Fibroblast of lung (primary cell): Measurements from ENCODE around the gene C1QTNF9. TPM values are rescaled to one million over a fixed set of nuclear protein-coding genes. Genes with fewer than 3 reads are reported as not detected.

Experiments used
- DNase-seq, 2 donors: peaks; one replicate each; pipeline versions ENCODE4 v3.0.0 to v3.0.0-alpha.2; 2010; ENCODE audit warnings: low read depth in 2 of 2
- H2AFZ ChIP-seq: 2 replicates; pipeline ENCODE4 v1.5.1; 2012; ENCODE audit warnings: low read length, control low read depth, inconsistent platforms
- H3K27ac ChIP-seq: 2 replicates; pipeline ENCODE4 v1.5.1; 2011; ENCODE audit warnings: low read length, control low read depth; ENCODE audit not compliant: insufficient read depth
- H3K27me3 ChIP-seq: 2 replicates; pipeline ENCODE4 v1.5.1; 2011; ENCODE audit warnings: mild to moderate bottlenecking, low read length; ENCODE audit not compliant: control insufficient read depth, insufficient read depth
- H3K36me3 ChIP-seq: 2 replicates; pipeline ENCODE4 v1.5.1; 2011; ENCODE audit warnings: low read length; ENCODE audit not compliant: control insufficient read depth, insufficient read depth
- H3K4me1 ChIP-seq: 2 replicates; pipeline ENCODE4 v1.5.1; 2011; ENCODE audit warnings: low read length; ENCODE audit not compliant: control insufficient read depth, insufficient read depth; ENCODE audit errors: extremely low read depth
- H3K4me2 ChIP-seq: 2 replicates; pipeline ENCODE4 v1.5.1; 2011; ENCODE audit warnings: low read length, control low read depth; ENCODE audit not compliant: insufficient read depth; ENCODE audit errors: extremely low read depth
- H3K4me3 ChIP-seq, 4 experiments: fragments of 200-600 bp in 1 of 4; sonication (generic) in 1 of 4; replicated peaks in 1 of 4; 2 replicates each; pipeline ENCODE4 v1.5.1; 2011 to 2016; ENCODE audit warnings: low read length in 4 of 4, low read depth in 3 of 4, mild to moderate bottlenecking in 3 of 4, control low read depth in 2 of 4, inconsistent platforms in 1 of 4, mixed read lengths in 1 of 4; ENCODE audit not compliant: insufficient read depth in 1 of 4; ENCODE audit errors: control extremely low read depth in 1 of 4
- H3K79me2 ChIP-seq: 2 replicates; pipeline ENCODE4 v1.5.1; 2012; ENCODE audit warnings: mild to moderate bottlenecking, low read length, inconsistent platforms; ENCODE audit not compliant: control insufficient read depth, insufficient read depth
- H3K9ac ChIP-seq: 2 replicates; pipeline ENCODE4 v1.5.1; 2011; ENCODE audit warnings: mild to moderate bottlenecking, low read length, control low read depth; ENCODE audit not compliant: insufficient read depth
- H3K9me3 ChIP-seq: 2 replicates; pipeline ENCODE4 v1.5.1; 2012; ENCODE audit warnings: low read depth, low read length; ENCODE audit not compliant: control insufficient read depth, insufficient read depth
- H4K20me1 ChIP-seq: 2 replicates; pipeline ENCODE4 v1.5.1; 2011; ENCODE audit warnings: low read length; ENCODE audit not compliant: control insufficient read depth, insufficient read depth; ENCODE audit errors: extremely low read depth
- EZH2 ChIP-seq: IDR thresholded peaks from 2 replicates; pipeline ENCODE4 v1.5.1; 2012; ENCODE audit warnings: low read length, control low read depth, mild to moderate bottlenecking; ENCODE audit errors: missing control alignments
- polyA plus RNA-seq, 2 donors: library from polyadenylated mRNA; depleted of rRNA in 1 of 2; stranded (reverse) in 1 of 2; unstranded in 1 of 2; fragments of >200 nt; gene quantifications; 2 replicates each; pipeline ENCODE4 v1.2.1, GENCODE V29; 2011 to 2012; ENCODE audit warnings: missing spikeins in 1 of 2
- total RNA-seq: library from RNA; depleted of rRNA; stranded (reverse); fragments of >200 nt; gene quantifications from 2 replicates; pipeline ENCODE4 v1.2.1, GENCODE V29; 2014
- TF ChIP-seq, protein P1 (sequence below), 2 donors: IDR thresholded peaks in 1 of 2; conservative IDR thresholded peaks in 1 of 2; 1 replicate in 1 of 2; 2 replicates in 1 of 2; pipeline ENCODE4 v1.5.1; 2011 to 2012; ENCODE audit warnings: low read length in 2 of 2, control low read depth in 1 of 2, inconsistent platforms in 1 of 2, low read depth in 1 of 2, mild to moderate bottlenecking in 1 of 2

C1QTNF9 gene
- total and polyA plus RNA-seq, 2 donors (not counting 1 experiment from before 2014, with no cell fraction given), result 0.51 TPM; not detected in 1

DNA sequence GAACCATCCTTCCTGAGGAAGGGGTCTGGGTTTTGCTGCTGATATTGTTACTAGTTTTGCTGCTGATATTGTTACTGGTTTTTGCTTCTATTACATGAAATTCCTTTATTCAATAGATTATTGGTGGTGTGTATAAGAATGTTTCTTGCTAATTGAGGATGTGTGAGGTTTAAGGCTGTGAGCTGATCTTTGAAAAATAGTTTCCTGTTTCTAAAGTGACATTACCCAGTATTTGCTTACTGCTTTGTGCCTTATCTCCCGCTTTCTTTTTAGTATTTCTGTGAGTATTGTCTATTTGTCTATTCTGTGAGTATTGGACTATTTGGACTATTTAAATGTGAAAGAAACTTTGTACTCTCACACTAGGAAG, 38.2 kb upstream of the C1QTNF9 start:
- H3K4me2 ChIP-seq, result peak overlapping the region; percentile 96
- no peak for TF ChIP-seq EZH2
- TF ChIP-seq, protein P1, sequence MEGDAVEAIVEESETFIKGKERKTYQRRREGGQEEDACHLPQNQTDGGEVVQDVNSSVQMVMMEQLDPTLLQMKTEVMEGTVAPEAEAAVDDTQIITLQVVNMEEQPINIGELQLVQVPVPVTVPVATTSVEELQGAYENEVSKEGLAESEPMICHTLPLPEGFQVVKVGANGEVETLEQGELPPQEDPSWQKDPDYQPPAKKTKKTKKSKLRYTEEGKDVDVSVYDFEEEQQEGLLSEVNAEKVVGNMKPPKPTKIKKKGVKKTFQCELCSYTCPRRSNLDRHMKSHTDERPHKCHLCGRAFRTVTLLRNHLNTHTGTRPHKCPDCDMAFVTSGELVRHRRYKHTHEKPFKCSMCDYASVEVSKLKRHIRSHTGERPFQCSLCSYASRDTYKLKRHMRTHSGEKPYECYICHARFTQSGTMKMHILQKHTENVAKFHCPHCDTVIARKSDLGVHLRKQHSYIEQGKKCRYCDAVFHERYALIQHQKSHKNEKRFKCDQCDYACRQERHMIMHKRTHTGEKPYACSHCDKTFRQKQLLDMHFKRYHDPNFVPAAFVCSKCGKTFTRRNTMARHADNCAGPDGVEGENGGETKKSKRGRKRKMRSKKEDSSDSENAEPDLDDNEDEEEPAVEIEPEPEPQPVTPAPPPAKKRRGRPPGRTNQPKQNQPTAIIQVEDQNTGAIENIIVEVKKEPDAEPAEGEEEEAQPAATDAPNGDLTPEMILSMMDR (conservative IDR thresholded peaks at IDR 0.05 in 1 of 2, IDR thresholded peaks at IDR 0.05 in 1 of 2; ENCODE audit: low read depth in 1 of 2, low read length in 2 of 2), result no peak
- no peaks in the 10 kb centered on the region for H3K79me2 ChIP-seq
- H3K9ac ChIP-seq, result no peak overlapping the region
- H3K36me3 ChIP-seq, result no peaks in the 10 kb centered on the region
- DNase-seq, result no peak
- H2AFZ ChIP-seq, result no peak overlapping the region
- H3K27me3 ChIP-seq, result no peaks in the 10 kb centered on the region
- no peaks in the 10 kb centered on the region for H3K9me3 ChIP-seq
- H3K27ac ChIP-seq, result peak overlapping the region; percentile 74
- peaks cover 6% of the 10 kb centered on the region for H3K4me1 ChIP-seq
- no peaks in the 10 kb centered on the region for H4K20me1 ChIP-seq
- peak overlapping the region; percentile 46 to 64 (median 50) for H3K4me3 ChIP-seq

DNA sequence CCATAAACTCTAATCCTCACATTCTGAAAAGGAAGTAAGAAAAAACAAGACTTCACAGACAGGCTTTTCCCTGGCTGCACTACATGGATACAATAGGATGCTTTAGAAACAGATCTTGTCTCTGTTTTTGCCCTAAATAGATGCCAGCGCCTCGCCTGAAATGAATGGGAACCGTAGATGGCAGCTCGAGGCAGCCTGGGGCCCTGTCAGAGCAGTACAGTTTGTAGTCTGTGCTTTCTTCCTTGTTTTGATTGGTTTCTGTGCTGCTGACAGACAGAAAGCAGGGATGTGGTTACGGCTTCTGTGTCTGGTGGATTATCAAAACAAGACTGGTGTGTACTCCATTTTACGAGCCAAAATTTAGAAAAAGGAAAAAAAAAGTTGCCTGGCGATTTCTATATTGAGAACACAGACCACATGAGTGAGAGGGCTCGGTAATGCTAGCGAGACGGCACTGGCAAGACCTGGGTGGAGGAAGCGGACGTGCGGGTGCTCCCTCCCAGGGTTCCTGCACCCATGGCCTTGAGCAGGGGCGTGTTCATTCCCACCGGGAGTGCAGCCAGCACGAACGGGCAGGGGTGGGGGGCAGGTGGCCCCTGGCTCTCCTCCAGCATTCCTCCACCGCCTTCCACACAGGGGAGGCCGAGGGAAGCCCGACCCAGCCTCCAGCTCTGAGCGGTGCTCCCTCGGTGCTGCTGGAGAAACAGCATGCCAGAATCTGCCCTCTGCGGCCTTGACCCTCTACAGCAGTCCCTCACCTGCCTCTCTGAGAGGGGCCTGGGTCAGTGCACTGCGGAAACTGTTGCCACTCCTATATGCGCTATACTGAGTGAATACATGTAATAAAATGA, 37.6 kb upstream of the C1QTNF9 start:
- no peaks in the 10 kb centered on the region for H4K20me1 ChIP-seq
- peak; percentile 83 to 84 for DNase-seq
- peak overlapping the region; percentile 53 for H3K9ac ChIP-seq
- H2AFZ ChIP-seq, result peak overlapping the region; percentile 78
- no peaks in the 10 kb centered on the region for H3K79me2 ChIP-seq
- no peaks in the 10 kb centered on the region for H3K9me3 ChIP-seq
- no peaks in the 10 kb centered on the region for H3K27me3 ChIP-seq
- H3K4me2 ChIP-seq, result peak overlapping the region; percentile 96
- H3K27ac ChIP-seq, result peak overlapping the region; percentile 74
- H3K36me3 ChIP-seq, result no peaks in the 10 kb centered on the region
- TF ChIP-seq EZH2, result no peak
- TF ChIP-seq, protein P1 (conservative IDR thresholded peaks at IDR 0.05 in 1 of 2, IDR thresholded peaks at IDR 0.05 in 1 of 2; ENCODE audit: low read depth in 1 of 2, low read length in 2 of 2), result no peak
- H3K4me3 ChIP-seq, result peak overlapping the region; percentile 46 to 64 (median 50)
- H3K4me1 ChIP-seq, result peaks cover 6% of the 10 kb centered on the region

DNA sequence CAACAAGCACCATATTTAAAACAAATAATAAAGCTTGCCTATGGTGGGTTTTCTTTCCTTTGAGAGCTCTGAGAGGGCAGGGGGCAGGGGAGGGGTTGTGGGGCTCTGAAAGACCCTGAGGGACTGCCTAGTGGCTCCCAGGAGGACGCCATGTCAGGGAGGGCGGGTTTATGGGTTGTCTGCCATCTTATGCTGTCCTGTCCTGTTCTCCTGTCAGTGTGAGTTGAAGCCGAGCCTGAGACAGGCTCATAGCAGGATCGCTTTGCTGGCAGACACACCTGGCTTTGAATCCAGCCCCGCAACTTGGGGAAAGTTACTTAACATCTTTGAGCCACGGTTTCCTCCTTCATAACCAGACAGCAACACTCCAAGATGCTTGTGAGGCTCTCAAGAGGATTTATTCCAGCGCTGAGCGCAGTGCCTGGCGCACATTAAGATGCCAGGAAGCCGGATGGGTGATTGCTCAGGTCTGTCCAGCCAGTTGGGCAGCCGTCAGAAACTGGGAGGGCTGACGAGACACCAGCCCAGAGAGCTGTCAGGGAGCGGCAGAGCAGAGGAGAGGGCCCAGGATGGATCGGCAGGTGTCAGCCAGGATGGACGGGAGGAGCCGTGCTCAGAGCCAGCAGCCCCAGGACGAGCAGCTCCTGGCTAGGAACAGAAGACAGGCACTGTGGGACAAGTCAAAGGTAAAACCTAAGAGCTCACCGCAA, 36.8 kb upstream of the C1QTNF9 start:
- TF ChIP-seq EZH2, result no peak
- TF ChIP-seq, protein P1 (conservative IDR thresholded peaks at IDR 0.05 in 1 of 2, IDR thresholded peaks at IDR 0.05 in 1 of 2; ENCODE audit: low read depth in 1 of 2, low read length in 2 of 2), result no peak
- no peak overlapping the region for H2AFZ ChIP-seq
- H4K20me1 ChIP-seq, result no peaks in the 10 kb centered on the region
- H3K27ac ChIP-seq, result peak overlapping the region; percentile 74
- H3K27me3 ChIP-seq, result no peaks in the 10 kb centered on the region
- peaks cover 6% of the 10 kb centered on the region for H3K4me1 ChIP-seq
- peak in 1 of 2 donors; percentile 12 for DNase-seq
- H3K36me3 ChIP-seq, result no peaks in the 10 kb centered on the region
- H3K4me3 ChIP-seq, result peak overlapping the region in 3 of 4 experiments; percentile 46 to 51 (median 50)
- no peaks in the 10 kb centered on the region for H3K9me3 ChIP-seq
- peak overlapping the region; percentile 96 for H3K4me2 ChIP-seq
- no peaks in the 10 kb centered on the region for H3K79me2 ChIP-seq
- no peak overlapping the region for H3K9ac ChIP-seq
